Measurements from ENCODE around the gene ALX1.

DNA sequence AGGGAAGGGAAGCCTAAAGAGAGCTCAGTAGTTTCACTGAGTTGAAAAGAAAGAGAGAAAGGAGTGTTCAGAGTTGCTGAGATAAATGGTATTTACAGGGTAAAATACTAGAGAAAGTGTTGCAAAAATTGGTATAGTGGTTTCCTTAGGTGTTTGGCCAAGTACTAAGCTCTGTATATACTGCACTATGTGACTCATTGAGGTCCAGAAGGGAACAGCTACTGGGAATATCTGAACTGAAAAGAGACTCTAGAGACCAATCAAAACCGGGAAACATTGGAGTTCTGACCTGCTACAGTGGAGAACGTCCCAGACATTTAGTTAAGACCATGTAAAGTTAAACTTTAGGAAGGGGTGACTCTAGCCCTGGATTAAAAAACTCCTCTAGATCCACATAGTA is 42.7 kb upstream of the ALX1 start:
- TF ChIP-seq EZH2phosphoT487 (IDR thresholded peaks at IDR 0.05; ENCODE audit: insufficient read depth, low read depth) (no peak), EZH2 (IDR thresholded peaks at IDR 0.05; ENCODE audit: insufficient read depth, poor library complexity, severe bottlenecking) (no peak)
